Testis (tissue), 3 donors: Measurements from ENCODE around the gene LIF. TPM values are rescaled to one million over a fixed set of nuclear protein-coding genes. Genes with fewer than 3 reads are reported as not detected.

ENCODE experiments used
- DNase-seq: peaks from one replicate; pipeline ENCODE4 v3.0.0-alpha.2; 2019
- H3K27ac ChIP-seq, 2 donors: fragments of 200-600 bp; sonication (generic); one replicate each; pipeline ENCODE4 v1.5.1; 2019
- H3K27me3 ChIP-seq: fragments of 200-600 bp; sonication (generic); one replicate; pipeline ENCODE4 v1.5.1; 2019
- H3K36me3 ChIP-seq: fragments of 200-600 bp; sonication (generic); one replicate; pipeline ENCODE4 v1.5.1; 2017; ENCODE audit warnings: low read depth; ENCODE audit errors: missing control alignments
- H3K4me1 ChIP-seq: fragments of 200-600 bp; sonication (generic); one replicate; pipeline ENCODE4 v1.5.1; 2019
- H3K4me3 ChIP-seq, 2 donors: fragments of 200-600 bp; sonication (generic); one replicate each; pipeline ENCODE4 v1.5.1; 2017 to 2019
- H3K9me3 ChIP-seq: fragments of 200-600 bp; sonication (generic); one replicate; pipeline ENCODE4 v1.5.1; 2017
- CTCF ChIP-seq, 3 experiments: fragments of 450-650 bp in 2 of 3; fragments of 200-600 bp in 1 of 3; sonication (generic) in 1 of 3; IDR thresholded peaks; one replicate each; pipeline ENCODE4 v1.5.1; 2016 to 2019; ENCODE audit warnings: antibody characterized with exemption in 3 of 3, mild to moderate bottlenecking in 2 of 3, moderate library complexity in 1 of 3
- POLR2A ChIP-seq: fragments of 450-650 bp; IDR thresholded peaks from one replicate; pipeline ENCODE4 v1.6.1; 2017; ENCODE audit warnings: antibody characterized with exemption, mild to moderate bottlenecking, moderate library complexity
- WGBS, 2 donors: methylation state at CpG; one replicate each; pipeline ENCODE4 v1.1.5; 2018; 5-methylcytosine and 5-hydroxymethylcytosine counted together
- intact Hi-C: fragments of 100-400 bp; cut with DNase I; formaldehyde crosslinking; loops from one replicate; pipeline ENCODE4 v1.15.1; 2023; ENCODE audit warnings: low total_unique reads
- polyA plus RNA-seq: library from polyadenylated mRNA; stranded (reverse); fragments of 350-450 nt; fragmentation: Illumina TruSeq; extraction: RNeasy Lipid Tissue Mini Kit (QIAGEN cat#74804); gene quantifications from one replicate; pipeline ENCODE4 v1.2.3, GENCODE V29; 2014; ENCODE audit warnings: low read depth, low replicate concordance; ENCODE audit not compliant: insufficient read depth
- total RNA-seq, 2 donors: library from RNA; depleted of rRNA; stranded (reverse); fragments of >200 nt; gene quantifications; one replicate each; pipeline ENCODE4 v1.2.3, GENCODE V29; 2016

LIF gene
- total and polyA plus RNA-seq, 3 donors from 2014 or later = 0.08 to 1.4 (median 1.4) TPM

- peaks cover 35% of the 10 kb centered on the region for H3K4me1 ChIP-seq
- DNase-seq = peak; percentile 80
- H3K9me3 ChIP-seq = no peaks in the 10 kb centered on the region
- H3K27me3 ChIP-seq = no peaks in the 10 kb centered on the region
- H3K4me3 ChIP-seq = no peak overlapping the region
- no peak for TF ChIP-seq POLR2A
- peak; percentile 84 to 94 (median 90) for TF ChIP-seq CTCF (IDR thresholded peaks at IDR 0.05)
- intact Hi-C loops = loop anchor here (2.0 kb wide), 1 partner anchor 104 kb away; no protein-coding TSS in a partner anchor
- WGBS, 2 donors = 68 to 73% methylated on average over 19 to 31 of the region's 31 CpGs
- H3K36me3 ChIP-seq = no peaks in the 10 kb centered on the region
- H3K27ac ChIP-seq = no peak overlapping the region
Observed at GRCh38 chr22:30286813-30287647, 40.5 kb upstream of the LIF start.

- WGBS, 2 donors = 71 to 77% methylated on average over 4 to 5 of the region's 5 CpGs
- peaks cover 28% of the 10 kb centered on the region for H3K4me1 ChIP-seq
- intact Hi-C loops = loop anchor here (2.0 kb wide), 1 partner anchor 104 kb away; no protein-coding TSS in a partner anchor
- no peak for DNase-seq
- H3K9me3 ChIP-seq = no peaks in the 10 kb centered on the region
- no peaks in the 10 kb centered on the region for H3K36me3 ChIP-seq
- no peaks in the 10 kb centered on the region for H3K27me3 ChIP-seq
- H3K4me3 ChIP-seq = no peak overlapping the region
- TF ChIP-seq POLR2A (no peak), CTCF (IDR thresholded peaks at IDR 0.05) (no peak)
- H3K27ac ChIP-seq = no peak overlapping the region
Observed at GRCh38 chr22:30286331-30286730, 39.8 kb upstream of the LIF start.

- Histone ChIP-seq H3K27ac (no peak overlapping the region), H3K9me3 (no peaks in the 10 kb centered on the region), H3K27me3 (no peaks in the 10 kb centered on the region), H3K4me3 (no peak overlapping the region), H3K36me3 (no peaks in the 10 kb centered on the region), H3K4me1 (peaks cover 23% of the 10 kb centered on the region)
- intact Hi-C loops = loop anchor here (2.0 kb wide), 1 partner anchor 105 kb away; no protein-coding TSS in a partner anchor
- no peak for DNase-seq
- TF ChIP-seq POLR2A = no peak
- TF ChIP-seq CTCF (IDR thresholded peaks at IDR 0.05) = no peak
- 74 to 93% methylated on average over 4 to 8 of the region's 8 CpGs for WGBS, 2 donors
Observed at GRCh38 chr22:30285846-30286200, 39.3 kb upstream of the LIF start.

- no peak for TF ChIP-seq CTCF (IDR thresholded peaks at IDR 0.05)
- no peak for TF ChIP-seq POLR2A
Observed at GRCh38 chr22:30285176-30285845, 38.8 kb upstream of the LIF start.

More at GRCh38 chr22:30285176-30285845, 38.8 kb upstream of the LIF start:
- H3K9me3 ChIP-seq = no peaks in the 10 kb centered on the region
- no peak for DNase-seq
- no peak overlapping the region for H3K27ac ChIP-seq
- H3K4me3 ChIP-seq = no peak overlapping the region
- no peaks in the 10 kb centered on the region for H3K27me3 ChIP-seq
- H3K36me3 ChIP-seq = no peaks in the 10 kb centered on the region
- H3K4me1 ChIP-seq = peaks cover 18% of the 10 kb centered on the region
- intact Hi-C loops = no loop called here
- WGBS, 2 donors = 89 to 93% methylated on average over 24 to 27 of the region's 27 CpGs
